Activated T-cell treated with anti-CD3 and anti-CD28 coated beads for 1 hour (primary cell): Measurements from ENCODE around the gene POLQ.
"Not testable (repeated sequence)": the region's sequence is repeated elsewhere in the genome, so short reads cannot be mapped to it uniquely, and the experiment has no call there.

Experiments used
- DNase-seq: peaks from one replicate; pipeline ENCODE4 v3.0.0-alpha.2; 2020; ENCODE audit warnings: low read depth

The POLQ gene

DNA sequence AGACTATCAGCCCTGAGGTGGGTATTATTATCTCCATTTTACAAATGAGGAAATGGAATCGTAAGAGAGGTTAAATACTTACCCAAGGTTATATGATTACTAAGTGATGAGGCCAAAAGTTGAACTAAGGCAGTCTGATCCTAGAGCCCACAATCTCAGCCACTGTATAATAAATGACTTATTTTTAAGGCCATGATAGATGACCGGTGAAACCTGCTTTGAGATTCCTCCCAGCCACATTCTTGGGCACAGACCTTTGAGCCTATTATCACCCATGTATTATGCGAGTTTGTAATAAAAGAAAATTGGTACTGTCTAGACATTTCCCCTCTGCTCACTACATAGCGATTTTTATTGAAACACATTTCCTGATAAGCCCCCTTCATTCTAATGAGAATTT, 37.4 kb downstream of the POLQ start:
- DNase-seq: no peak

DNA sequence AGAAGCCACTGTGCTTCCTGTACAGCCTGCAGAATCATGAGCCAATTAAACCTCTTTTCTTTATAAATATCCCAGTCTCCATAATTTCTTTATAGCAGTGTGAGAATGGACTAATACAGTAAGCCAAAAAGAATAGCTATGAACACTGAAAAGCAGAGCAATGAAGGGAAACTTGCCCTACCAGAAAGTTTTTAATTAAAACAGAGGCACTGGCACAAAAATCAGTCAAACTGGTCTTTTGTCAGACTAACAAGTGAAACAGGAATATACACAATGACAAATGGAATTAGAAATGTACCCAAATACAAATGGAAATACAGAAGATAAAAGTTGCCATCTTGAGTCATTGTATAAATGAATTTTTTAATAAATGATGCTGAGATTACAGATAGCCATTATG, 40.5 kb downstream of the POLQ start:
- DNase-seq: no peak

GRCh38 chr3:121504618-121505017, 41.2 kb downstream of the POLQ start:
- DNase-seq: no peak

DNA sequence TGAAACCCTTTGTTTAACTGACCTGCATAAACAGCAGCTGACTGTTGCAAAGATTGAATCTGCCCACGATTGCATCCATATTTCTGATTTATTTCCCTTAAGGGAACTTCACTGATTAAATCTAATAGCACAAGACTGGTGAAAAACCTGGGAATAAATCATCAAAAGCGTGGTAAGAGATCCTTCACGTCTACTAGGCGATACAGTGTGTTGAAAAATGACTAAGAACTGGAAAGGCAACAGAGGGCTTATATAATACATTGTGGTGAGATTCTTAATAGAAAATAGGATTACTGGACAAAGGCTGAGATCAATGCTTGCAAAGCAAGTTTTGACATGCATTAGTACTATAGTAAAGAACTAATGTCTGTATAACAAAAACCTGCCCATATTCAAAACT, 49.0 kb downstream of the POLQ start:
- DNase-seq: no peak

- DNase-seq: no peak
Observed at GRCh38 chr3:121493431-121493830, 52.4 kb downstream of the POLQ start.

DNA sequence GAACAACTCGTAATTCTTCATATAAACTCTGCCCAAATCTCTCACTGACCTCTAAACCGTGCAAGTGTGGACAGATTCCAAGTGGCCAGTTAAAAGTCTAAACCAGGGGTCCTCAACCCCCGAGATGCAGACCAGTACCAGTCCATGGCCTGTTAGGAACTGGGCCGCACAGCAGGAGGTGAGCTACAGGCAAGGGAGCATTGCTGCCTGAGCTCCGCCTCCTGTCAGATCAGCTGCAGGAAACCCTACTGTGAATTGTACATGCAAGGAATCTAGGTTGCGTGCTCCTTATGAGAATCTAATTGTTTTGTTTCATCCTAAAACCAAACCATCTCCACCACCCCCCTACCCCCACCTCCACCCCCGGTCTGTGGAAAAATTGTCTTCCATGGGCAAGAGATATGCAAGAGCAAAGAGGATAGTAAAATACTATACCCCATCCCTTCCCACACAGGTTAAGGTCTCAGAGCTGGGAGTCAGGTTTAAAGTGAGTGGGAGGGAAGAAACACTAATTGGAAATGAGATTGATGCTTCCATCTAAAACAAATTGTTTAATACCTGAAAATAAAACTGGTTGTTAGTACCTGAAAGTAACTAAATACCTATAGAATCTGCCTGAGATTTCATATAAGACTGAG, 54.0 kb downstream of the POLQ start:
- DNase-seq: no peak

DNA sequence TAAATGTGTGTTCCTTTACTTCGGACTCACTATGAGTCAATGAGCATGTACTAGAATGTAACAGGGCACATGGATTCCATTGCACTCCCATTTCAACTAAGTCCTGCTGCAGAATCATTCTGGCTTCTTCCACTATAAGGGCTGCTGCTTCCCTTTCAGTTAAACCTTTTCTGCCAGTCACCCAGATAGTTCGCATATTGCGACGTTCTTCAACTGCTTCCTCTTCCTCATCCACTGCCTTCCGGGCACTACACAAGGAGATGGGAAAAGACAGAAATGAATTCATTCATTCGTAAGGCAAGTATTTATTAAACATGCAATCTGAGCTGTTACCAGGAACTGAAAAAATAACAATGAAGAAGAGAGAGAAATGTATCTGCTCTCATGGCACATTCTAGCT, 55.6 kb downstream of the POLQ start:
- no peak for DNase-seq

GRCh38 chr3:121488628-121489027, 57.2 kb downstream of the POLQ start:
- DNase-seq: no peak

DNA sequence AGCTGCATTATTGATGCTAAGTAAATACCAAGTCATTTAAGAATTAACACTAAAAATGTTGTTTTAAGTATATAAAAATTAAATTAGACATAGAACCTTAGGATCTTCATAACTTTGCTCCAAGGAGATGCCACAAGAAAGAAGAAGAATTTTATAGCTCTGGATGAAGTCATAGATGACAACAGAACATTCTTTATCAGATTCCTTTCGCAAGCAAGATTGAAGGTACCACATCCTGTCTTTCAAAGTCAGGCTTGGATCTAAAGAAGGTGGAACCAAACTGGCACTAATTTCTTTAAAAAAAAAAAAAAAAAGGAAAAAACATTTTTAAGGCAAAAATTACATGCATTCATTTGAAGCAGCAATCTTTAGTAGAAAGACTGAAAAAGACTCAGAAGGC, 62.5 kb downstream of the POLQ start:
- DNase-seq: no peak

- DNase-seq: no peak
Observed at GRCh38 chr3:121482660-121483059, 63.1 kb downstream of the POLQ start.

DNA sequence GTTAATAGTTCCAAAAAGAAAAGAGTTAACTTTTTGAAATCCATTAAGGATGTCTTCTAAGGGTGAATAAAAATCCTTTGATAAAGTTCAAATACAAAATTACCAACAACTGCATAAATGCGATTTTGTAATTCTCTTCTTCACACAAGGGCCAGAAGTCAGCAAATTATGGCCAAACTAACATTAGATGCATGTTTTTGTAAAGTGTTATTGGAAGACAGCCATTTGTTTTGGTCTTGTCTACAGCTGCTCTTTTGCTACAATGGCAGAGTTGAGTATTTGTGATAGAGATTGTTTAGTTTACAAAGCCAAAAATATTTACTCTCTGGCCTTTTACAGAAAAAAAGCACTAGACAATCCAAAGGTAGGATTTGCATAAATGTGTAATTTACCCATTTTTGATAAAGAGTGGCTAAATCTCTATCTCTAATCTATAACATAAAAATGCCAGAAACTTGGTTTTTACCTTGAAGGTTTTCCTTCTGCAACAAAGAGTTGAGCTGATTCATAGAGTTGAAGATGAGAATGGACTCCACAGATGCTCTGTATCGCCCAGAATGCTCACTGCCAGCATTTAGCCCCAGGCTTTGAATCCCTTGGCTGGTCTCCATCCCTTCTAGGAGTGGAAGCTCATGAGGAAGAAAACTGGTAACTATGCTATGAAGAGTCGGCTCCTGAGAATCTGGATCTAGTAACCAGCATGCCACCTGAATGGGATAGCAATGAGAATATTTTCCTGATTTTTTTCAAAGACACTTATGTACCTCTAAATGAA, 64.5 kb downstream of the POLQ start:
- DNase-seq: no peak

GRCh38 chr3:121477589-121477988, 68.2 kb downstream of the POLQ start:
- DNase-seq: no peak

DNA sequence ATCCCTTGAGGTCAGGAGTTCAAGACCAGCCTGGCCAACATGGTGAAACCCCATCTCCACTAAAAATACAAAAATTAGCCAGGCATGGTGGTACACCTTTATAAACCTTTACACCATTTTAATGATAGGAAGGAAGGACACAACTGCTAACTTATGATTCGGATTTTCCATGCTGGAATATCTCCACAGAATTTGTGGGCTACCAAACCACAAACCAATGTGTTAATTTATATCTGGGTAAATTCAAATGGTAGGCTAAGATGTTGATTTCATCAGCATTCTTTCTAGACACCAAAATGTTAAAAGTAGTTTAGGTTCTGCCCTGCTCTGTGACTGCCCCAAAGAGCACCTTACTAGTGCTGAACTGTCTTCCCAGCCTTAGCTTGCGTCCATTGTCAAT, 72.8 kb downstream of the POLQ start:
- no peak for DNase-seq

GRCh38 chr3:121467085-121467484, 78.7 kb downstream of the POLQ start:
- no peak for DNase-seq

DNA sequence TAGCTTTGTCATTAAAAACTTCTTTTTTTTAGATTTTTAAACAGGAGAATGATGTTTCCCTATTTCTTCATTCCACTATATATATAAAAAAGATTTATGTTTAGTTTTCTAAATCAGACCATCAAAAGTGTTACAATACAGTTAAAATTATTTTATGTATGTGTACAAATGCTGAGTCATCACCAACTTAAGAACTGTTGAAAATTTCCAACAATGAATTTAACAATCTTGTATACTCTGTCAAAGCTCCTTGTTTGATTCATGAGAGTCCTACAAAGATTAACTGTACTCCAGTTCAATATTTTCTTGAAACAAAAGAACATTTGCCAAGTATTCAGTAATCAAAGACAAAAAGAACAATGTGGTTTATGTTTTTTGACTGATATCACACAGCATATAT, 82.0 kb downstream of the POLQ start:
- no peak for DNase-seq

GRCh38 chr3:121462565-121462964, 83.2 kb downstream of the POLQ start:
- DNase-seq: no peak

- DNase-seq: not testable (repeated sequence)
Observed at GRCh38 chr3:121451752-121452151, 94.0 kb downstream of the POLQ start.

GRCh38 chr3:121443456-121443855, 102.3 kb downstream of the POLQ start:
- no peak for DNase-seq

DNA sequence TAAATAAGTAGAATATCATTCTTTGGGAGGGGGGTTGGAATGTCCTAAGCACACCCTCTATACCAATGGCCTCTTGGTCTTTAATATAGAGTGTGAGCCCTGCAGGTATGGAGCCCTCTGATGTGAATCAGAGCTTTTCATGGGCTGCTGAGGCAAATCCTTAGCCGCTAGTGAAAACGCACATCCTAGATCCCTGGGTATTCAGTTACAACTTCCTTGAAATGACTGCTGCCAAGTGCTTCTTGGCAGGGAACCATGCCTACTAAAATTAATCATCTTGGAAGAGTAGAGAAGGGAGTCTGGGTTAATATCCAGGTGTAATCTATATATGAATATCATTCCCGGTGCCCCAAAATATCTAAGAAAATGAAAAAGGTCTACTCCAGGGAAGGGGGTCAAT, 109.1 kb downstream of the POLQ start:
- DNase-seq: no peak

GRCh38 chr3:121436074-121436473, 109.7 kb downstream of the POLQ start:
- DNase-seq: no peak

DNA sequence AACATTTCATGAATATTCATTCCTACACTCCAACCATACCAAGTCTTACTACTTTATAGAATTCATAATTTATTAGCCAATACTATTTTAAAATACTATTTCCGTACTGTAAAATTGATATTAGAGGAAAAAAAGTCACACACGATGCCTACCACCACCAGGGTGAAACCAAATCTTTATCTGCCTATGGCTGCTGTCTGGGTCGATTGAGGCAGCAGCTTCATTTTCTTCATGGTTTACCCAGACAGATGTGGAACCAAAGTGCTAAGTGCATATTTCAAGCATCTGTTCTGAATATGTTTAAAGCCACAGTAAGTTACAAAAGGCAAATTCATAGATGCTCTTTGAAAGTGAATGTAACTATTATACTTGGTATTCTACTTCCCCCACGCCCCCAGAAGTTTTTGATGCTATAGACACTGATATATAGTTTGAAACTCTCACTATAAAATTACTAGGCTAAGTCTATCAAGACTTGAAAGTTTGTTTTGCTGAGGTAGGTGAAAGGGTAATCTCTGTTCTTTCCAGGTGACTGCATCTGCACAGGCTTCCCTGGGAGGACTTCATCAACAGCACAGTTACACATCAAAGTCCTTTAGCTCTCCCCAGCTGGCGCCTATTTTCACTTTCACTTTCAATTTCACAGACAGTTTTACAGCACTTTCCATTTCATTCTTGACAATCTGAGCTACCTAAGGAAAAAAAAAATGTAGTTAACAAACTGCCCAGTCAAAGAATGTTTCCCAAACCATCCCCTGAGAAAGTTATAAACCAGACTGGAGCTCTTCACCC, 113.9 kb downstream of the POLQ start:
- DNase-seq: peak; percentile 14

GRCh38 chr3:121430664-121431215, 115.0 kb downstream of the POLQ start:
- DNase-seq: no peak

- DNase-seq: no peak
Observed at GRCh38 chr3:121424549-121424948, 121.2 kb downstream of the POLQ start.
